WERI-Rb-1 (cell line): ENCODE data around the gene GALNS.

Source experiments
- DNase-seq: peaks from one replicate; pipeline ENCODE4 v3.0.0-alpha.2; 2020
- H3K27ac ChIP-seq: fragments of 250-450 bp; sonication (Bioruptor Pico); 2 replicates; pipeline ENCODE4 v1.5.1; 2020; ENCODE audit warnings: mild to moderate bottlenecking, moderate library complexity
- H3K27me3 ChIP-seq: fragments of 250-450 bp; sonication (Bioruptor Pico); 2 replicates; pipeline ENCODE4 v1.5.1; 2021; ENCODE audit warnings: mild to moderate bottlenecking, low read depth, moderate library complexity; ENCODE audit not compliant: insufficient read depth, severe bottlenecking
- H3K36me3 ChIP-seq: fragments of 250-450 bp; sonication (Bioruptor Pico); 2 replicates; pipeline ENCODE4 v1.5.1; 2020; ENCODE audit warnings: mild to moderate bottlenecking, moderate library complexity
- H3K4me3 ChIP-seq: 2 replicates; pipeline ENCODE4 v1.5.1; 2011; ENCODE audit warnings: low read depth, mild to moderate bottlenecking, control low read depth, low read length
- H3K9me3 ChIP-seq: fragments of 250-450 bp; sonication (Bioruptor Pico); 2 replicates; pipeline ENCODE4 v1.5.1; 2021; ENCODE audit warnings: mild to moderate bottlenecking, moderate library complexity; ENCODE audit not compliant: severe bottlenecking
- CTCF ChIP-seq: IDR thresholded peaks from 2 replicates; pipeline ENCODE4 v1.5.1; 2011; ENCODE audit warnings: low read depth, mild to moderate bottlenecking, control low read depth, inconsistent platforms, low read length

Gene GALNS

GRCh38 chr16:88840600-88841215, 16.0 kb downstream of the GALNS start:
- H3K27ac ChIP-seq = no peak overlapping the region
- no peaks in the 10 kb centered on the region for H3K27me3 ChIP-seq
- no peak for DNase-seq
- no peak overlapping the region for H3K4me3 ChIP-seq
- no peaks in the 10 kb centered on the region for H3K9me3 ChIP-seq
- no peaks in the 10 kb centered on the region for H3K36me3 ChIP-seq
- TF ChIP-seq CTCF = no peak

GRCh38 chr16:88839745-88840599, 16.8 kb downstream of the GALNS start:
- no peaks in the 10 kb centered on the region for H3K36me3 ChIP-seq
- H3K27ac ChIP-seq = no peak overlapping the region
- TF ChIP-seq CTCF = no peak
- no peaks in the 10 kb centered on the region for H3K9me3 ChIP-seq
- H3K4me3 ChIP-seq = no peak overlapping the region
- DNase-seq = no peak
- no peaks in the 10 kb centered on the region for H3K27me3 ChIP-seq

- H3K27ac ChIP-seq = no peak overlapping the region
- H3K27me3 ChIP-seq = no peaks in the 10 kb centered on the region
- TF ChIP-seq CTCF = peak; percentile 56
- no peak overlapping the region for H3K4me3 ChIP-seq
- no peaks in the 10 kb centered on the region for H3K9me3 ChIP-seq
- no peaks in the 10 kb centered on the region for H3K36me3 ChIP-seq
- peak; percentile 45 for DNase-seq
Measured at GRCh38 chr16:88839026-88839529, 17.7 kb downstream of the GALNS start.

GRCh38 chr16:88838566-88838965, 18.2 kb downstream of the GALNS start:
- Histone ChIP-seq H3K4me3 (no peak overlapping the region), H3K9me3 (no peaks in the 10 kb centered on the region), H3K27me3 (no peaks in the 10 kb centered on the region), H3K27ac (no peak overlapping the region), H3K36me3 (no peaks in the 10 kb centered on the region)
- TF ChIP-seq CTCF = no peak
- no peak for DNase-seq

GRCh38 chr16:88837806-88838205, 18.9 kb downstream of the GALNS start:
- DNase-seq = no peak
- no peak overlapping the region for H3K27ac ChIP-seq
- H3K4me3 ChIP-seq = no peak overlapping the region
- H3K9me3 ChIP-seq = no peaks in the 10 kb centered on the region
- H3K27me3 ChIP-seq = no peaks in the 10 kb centered on the region
- TF ChIP-seq CTCF = no peak
- no peaks in the 10 kb centered on the region for H3K36me3 ChIP-seq
